GM19438 (cell line): ENCODE measurements around the gene IDH3B.
"Not testable (repeated sequence)": the region's sequence is repeated elsewhere in the genome, so short reads cannot be mapped to it uniquely, and the experiment has no call there.

Experiments
- ATAC-seq: cut with Tn5 transposase; IDR thresholded peaks from one replicate; pipeline ENCODE4 v1.9.1; 2021; ENCODE audit warnings: low read depth; ENCODE audit not compliant: unreplicated experiment

Gene IDH3B

GRCh38 chr20:2663887-2664719 is at the start of gene IDH3B:
Gene IDH3B (minus strand): TSS chr20:2664216. CDS start chr20:2664188, 28 bp downstream.
- ATAC-seq: peak; percentile 89

GRCh38 chr20:2713285-2713684 is 49.3 kb upstream of the IDH3B start:
- ATAC-seq: no peak

GRCh38 chr20:2709205-2709981 is 45.4 kb upstream of the IDH3B start:
- no peak for ATAC-seq

- ATAC-seq: no peak
Observed at GRCh38 chr20:2708665-2709064, 44.6 kb upstream of the IDH3B start.

GRCh38 chr20:2708073-2708415 is 44.0 kb upstream of the IDH3B start:
- ATAC-seq: no peak

- no peak for ATAC-seq
Observed at GRCh38 chr20:2707353-2708072, 43.5 kb upstream of the IDH3B start.

GRCh38 chr20:2706688-2707352 is 42.8 kb upstream of the IDH3B start:
- no peak for ATAC-seq

GRCh38 chr20:2705931-2706645 is 42.1 kb upstream of the IDH3B start:
- no peak for ATAC-seq

GRCh38 chr20:2703716-2704475 is 39.9 kb upstream of the IDH3B start:
- ATAC-seq: no peak

- no peak for ATAC-seq
Observed at GRCh38 chr20:2701671-2702081, 37.7 kb upstream of the IDH3B start.

- no peak for ATAC-seq
Observed at GRCh38 chr20:2700913-2701620, 37.1 kb upstream of the IDH3B start.

- ATAC-seq: no peak
Observed at GRCh38 chr20:2699775-2700413, 35.9 kb upstream of the IDH3B start.

- no peak for ATAC-seq
Observed at GRCh38 chr20:2698912-2699311, 34.9 kb upstream of the IDH3B start.

GRCh38 chr20:2698186-2698817 is 34.3 kb upstream of the IDH3B start:
- no peak for ATAC-seq

GRCh38 chr20:2697768-2698167 is 33.8 kb upstream of the IDH3B start:
- no peak for ATAC-seq

GRCh38 chr20:2696646-2697045 is 32.6 kb upstream of the IDH3B start:
- ATAC-seq: no peak

GRCh38 chr20:2695984-2696525 is 32.0 kb upstream of the IDH3B start:
- ATAC-seq: not testable (repeated sequence)
